Raji (cell line): ENCODE results near the gene PTPRG.

ENCODE experiments used
- POLR2A ChIP-seq: IDR thresholded peaks from 2 replicates; pipeline ENCODE4 v1.6.1; 2011; ENCODE audit warnings: low read depth, low read length, control low read depth; ENCODE audit not compliant: insufficient read depth

Gene PTPRG

DNA sequence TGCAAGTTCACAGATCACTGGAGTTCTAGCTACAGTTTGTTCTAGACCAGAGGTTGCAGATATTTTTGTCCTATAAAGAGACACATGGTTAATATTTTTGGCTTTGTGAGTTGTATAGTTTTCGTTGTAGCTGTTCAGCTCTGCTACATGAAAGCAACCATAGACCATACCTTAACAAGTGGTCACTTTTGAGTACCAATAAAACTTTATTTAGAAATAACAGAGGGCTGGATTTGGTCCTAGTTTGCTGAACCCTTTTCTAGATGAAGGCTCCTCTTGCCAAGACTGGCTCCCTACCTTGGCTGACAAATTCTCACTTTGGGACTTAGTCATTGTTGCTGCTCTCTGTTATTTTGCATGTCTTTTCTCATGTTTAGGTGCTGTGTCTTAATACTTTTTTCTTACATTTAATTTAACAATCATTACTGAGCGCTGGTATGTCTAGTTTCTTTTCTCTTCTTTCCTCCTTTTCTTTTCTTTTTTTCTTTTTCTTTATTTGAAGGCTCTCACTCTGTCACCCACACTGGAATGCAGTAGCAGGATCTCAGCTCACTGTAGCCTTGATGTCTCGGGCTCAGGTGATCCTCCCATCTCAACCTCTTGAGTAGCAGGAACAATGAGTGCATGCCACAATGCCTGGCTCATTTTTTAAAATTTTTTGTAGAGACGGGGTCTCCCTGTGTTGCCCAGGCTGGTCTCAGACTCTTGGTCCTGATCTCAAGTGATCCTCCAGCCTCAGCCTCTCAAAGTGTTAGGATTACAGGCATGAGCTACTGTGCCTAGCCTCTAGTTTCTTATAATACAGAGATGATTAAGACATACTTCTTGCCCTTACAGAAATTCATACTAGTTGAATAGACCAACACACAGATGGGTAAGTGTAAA, 227.5 kb downstream of the PTPRG start:
- no peak for TF ChIP-seq POLR2A

DNA sequence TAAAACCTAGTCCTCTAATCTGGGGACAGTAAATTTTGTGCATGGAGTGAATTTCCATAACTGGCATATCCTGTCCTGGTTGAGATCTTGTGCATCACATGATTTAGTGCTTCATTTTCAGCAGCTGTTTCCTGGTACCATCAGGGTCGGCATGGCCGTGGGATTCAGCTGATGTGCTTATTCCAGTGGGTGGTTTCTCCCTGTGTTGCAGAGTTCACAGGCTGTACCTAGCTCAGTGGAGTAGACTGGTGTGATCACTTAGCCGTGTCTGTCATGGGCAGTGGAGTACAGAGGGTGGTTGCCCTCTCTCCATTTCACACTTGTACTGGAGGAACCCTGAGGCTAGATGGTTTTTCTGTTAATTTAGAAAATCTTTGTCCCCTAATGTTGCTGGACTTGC, 228.5 kb downstream of the PTPRG start:
- no peak for TF ChIP-seq POLR2A

DNA sequence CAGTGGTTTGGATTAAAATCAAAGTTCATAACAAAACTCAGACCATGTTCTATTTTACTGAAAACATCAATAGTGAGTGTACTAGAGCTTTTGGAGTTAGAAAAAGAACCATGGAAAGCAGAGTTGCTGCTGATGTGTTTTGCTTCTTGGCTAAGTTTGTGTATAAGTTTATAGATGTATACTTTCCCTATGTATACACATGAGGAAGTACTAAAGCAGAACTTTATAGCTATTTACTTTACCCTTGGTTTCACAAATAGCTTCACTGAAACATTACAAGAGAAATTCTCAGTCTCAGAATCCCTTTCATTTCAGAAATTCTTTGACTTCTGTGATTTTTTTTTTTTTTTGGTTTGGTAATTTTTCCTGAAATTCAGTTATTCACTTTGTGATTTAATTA, 229.0 kb downstream of the PTPRG start:
- no peak for TF ChIP-seq POLR2A

DNA sequence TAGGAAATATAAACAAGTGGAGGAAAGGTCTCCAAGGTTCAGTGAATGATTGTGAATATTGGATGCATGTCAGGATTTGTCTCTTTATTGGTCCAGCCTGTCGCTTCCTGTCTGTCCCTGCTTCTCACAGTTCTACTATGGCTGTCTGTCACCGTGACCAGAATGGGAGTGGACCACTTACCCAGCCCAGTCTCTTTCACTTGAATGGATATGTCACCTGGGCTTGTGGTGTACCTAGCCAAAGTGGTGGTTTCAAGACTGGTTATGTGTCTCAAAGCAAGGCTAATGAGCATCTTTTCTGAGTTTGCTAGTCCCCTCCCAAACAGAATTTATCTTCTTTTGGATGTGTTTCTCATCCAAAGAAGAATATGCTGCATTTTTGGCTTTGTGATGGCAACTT, 231.7 kb downstream of the PTPRG start:
- no peak for TF ChIP-seq POLR2A

DNA sequence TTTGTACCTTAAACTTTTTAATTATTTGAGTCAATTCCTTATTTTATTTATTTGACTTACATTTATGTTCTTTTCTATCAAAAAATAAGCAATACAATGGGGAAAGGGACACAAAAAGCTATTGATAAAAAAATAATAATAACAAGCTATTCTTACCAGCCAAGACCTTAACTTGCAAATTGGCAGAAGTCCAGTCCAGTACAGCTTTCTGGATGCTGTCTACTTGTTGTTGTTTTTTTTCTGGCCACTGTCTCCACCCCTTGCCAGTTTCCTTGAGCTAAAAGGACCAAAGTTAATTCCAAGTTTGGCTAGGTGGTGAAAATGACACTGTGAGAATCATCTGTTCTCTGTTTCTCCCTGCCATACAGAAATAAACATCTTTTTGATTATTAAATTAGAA, 232.2 kb downstream of the PTPRG start:
- no peak for TF ChIP-seq POLR2A

DNA sequence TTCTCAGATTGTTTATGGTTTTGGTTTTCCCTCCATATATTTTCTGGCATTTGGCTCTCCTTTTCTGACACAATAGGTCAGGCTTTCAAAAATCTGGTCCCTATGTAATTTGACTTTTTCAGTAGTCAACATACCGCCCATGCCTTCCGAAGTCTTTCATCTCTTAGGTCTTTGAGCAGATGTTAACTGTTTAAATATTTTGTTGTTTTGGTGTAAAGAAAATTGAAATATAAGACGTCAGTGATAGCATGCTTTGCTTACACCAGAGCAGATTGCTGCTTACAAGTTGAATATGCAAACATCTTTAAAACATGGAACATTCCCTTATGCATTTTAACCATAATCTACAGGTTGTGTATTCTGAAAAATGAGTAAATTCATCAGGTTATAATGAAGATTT, 233.0 kb downstream of the PTPRG start:
- TF ChIP-seq POLR2A: no peak

DNA sequence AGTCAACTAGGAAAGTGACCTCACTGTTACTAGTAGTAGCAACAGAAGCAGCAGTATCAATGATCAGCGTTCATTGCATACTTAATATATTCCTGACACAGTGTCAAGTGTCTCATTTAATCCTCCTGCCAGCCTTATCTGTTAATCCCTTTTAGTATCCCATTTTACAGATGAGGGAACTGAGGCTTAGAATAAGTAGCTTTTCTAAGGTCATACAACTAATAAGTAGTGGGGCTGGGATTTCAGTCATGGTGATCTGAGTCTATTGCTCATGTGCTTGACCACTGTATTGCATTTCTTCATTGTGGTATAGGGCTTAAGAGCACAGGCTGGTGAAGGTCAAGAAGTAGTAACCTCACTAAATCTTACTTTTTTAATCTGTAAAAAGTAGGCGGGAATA, 233.6 kb downstream of the PTPRG start:
- TF ChIP-seq POLR2A: no peak

DNA sequence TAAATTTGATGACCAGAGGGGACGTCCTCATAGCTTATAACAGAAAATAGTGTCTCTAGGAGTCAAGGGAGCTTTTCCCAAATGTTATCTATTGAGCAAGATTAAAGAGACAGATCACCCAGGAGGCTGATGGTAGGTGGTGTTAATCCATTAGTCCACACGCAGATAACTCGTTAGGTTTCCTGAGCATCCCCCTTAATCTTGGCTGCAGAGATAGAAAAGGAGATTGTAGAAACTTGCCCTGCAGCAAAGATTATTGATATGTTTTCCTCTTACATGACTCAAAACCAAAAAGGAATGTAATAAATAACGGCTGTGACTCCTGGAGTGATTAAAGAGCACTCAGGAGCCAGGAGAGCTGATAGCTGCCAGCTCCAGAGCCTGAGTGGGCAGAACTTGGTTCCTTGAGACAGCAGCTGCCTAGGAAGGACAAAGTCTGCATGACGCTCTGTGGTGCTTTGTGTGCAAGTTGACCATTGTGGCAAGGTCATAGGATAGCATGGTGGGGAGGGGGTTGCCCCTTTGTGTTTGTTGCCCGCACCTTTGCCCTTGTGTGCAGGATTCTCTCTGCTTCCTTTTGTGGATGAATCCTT, 234.8 kb downstream of the PTPRG start:
- no peak for TF ChIP-seq POLR2A

DNA sequence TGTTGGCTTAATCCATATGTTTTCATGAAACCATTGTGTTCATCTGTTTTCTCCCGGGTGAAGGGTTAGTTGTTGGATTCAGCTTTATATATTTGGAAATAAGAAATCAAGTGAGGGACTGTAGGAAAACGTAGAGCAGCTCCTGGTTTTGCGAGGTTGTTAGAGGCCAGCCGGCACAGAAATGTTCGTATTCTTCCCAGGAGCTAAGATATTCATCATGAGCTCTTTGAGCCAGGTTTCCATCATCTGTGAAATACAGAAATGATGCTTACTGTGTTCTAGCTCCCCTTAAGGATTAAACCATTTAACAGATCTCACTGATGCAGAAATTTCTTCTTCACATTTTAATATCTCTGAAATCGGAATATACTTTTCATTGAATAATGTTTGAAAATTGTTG, 235.5 kb downstream of the PTPRG start:
- TF ChIP-seq POLR2A: no peak

DNA sequence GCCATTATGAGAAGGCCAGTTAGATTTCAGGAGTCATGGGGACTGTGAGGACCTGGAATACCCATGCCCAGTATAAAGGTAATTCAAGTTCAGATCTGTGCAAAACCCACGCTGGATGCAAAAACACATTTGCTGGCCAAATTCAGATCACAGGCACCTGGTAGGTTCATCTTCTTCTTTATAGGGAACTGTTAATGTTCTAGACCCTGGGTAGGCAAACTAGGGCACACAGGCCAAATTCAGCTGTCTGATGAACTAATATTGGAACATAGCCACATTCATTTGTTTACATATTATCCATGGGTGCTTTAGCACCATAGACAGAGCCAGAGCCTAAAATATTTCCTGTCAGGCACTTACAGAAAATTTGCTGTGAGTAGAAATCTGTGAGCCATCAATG, 241.4 kb downstream of the PTPRG start:
- no peak for TF ChIP-seq POLR2A

DNA sequence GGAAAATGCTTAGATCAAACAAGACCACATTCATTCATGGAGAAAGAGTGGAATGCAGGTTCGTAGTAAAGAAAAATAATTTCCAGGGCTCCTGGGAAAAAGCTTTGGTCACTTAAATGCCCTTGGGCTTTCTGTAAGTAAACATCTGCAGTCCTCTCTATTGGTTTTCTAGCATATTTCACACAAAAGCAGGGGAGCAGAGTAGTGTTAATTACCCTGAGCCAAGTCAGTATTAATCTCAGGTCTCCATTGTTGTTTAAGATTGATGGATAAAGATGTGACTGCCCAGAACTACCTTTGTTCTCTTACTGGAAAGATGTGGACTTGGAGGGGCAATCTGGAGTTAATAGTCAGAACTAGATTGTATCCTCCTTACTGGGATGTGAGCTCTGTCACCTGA, 242.6 kb downstream of the PTPRG start:
- no peak for TF ChIP-seq POLR2A

DNA sequence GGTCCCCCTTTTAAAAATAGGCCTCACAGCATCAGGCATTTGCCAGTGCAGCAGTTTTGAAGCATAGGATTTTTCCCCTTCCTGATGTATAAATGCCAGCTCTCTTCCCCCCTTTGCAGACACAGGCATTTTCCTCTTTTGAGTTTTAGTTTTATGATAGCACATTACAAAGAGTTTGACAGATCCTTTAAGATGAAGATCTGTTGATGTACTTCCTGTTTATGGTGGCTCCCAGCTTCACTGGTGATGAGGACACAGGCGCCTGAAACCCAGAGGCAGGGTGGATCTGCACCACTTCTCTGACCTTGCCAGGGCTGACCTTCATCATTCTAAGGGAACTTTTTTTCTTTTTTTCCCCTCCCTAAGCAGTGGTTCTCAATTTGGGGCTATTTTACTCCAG, 243.4 kb downstream of the PTPRG start:
- TF ChIP-seq POLR2A: no peak

DNA sequence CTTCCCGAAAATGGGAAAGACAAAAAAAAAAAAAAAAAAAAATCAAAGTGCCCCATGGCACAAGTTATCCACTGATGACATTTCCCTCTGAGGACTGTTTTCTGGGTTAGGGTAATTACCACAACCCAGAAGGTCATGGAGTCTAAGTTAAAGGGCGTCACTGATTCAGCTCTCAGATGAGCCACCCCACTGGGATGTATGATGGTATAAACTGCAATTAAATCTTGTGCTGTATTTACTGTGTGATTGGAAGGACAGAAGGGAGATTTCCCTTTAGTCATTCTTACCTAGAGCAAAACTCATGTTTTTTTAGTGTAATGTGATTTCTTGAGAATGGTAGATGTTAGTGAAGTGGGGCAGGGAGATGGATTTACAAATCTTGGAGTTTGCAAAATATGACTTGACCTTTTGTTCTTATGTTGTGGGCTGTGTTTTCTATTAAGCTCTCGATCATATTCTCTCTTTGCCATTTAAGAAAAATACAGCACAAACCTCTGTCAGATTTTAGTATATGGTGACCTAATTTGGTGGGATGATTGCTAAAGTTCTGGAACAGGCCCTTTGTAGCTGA, 244.2 kb downstream of the PTPRG start:
- TF ChIP-seq POLR2A: no peak

DNA sequence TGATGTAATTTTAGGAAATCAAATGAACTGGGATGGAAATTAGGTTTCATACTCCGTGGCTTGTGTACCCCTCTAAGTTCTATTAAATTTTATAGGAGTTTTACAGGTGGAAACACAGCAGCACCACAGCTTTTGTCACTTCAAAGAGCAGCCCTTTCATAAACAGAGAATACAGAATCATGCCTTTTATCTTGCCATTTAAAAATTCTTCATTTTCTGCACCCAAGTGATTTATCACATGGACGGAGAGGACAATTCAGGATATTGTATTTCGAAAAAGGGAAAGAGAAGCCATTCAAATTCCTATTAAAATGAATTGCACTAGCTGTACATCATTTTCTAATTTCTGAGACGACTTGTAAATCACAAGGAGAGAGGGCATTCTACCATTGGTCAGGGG, 245.4 kb downstream of the PTPRG start:
- TF ChIP-seq POLR2A: no peak

DNA sequence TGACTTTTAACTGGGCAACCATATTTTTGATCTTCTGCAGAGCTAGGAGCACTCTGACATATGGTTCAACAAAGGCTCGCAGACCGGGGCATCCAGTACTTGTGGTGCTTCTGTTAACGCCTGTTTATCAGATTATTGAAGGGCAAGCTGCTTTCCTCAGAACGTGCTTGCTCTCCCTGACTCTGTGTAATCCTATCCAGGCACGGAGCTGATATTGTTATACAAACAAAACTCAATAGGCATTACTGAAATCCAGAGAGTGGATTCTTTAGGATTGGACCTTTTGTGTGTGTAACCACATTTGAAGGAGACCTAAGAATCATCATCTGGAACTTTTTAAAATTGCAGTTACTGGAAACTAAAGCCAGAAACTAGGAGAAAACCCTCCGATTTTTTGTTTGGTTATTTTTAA, 246.5 kb downstream of the PTPRG start:
- no peak for TF ChIP-seq POLR2A

DNA sequence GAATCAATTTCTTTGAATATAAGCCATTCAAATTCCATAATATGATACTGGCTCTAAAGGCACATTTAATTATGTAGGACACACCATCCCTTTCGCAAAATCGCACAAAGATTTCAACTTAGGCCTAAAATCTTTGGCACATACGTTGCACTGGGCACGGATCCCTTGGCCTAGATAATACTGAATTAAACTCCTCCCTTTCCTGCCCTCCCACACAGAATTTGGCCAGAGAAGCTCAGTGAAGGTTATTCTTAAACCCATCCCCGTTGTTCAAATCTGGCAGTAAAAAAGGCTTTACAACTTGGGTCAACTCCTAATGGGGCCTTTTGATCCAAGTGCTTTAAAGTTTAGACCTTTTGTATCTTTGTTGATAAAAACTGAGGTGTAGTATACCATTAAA, 247.2 kb downstream of the PTPRG start:
- TF ChIP-seq POLR2A: no peak
